HepG2 (cell line): Measurements from ENCODE around the gene KLHL21. TPM values are rescaled to one million over a fixed set of nuclear protein-coding genes. Genes with fewer than 3 reads are reported as not detected.

Experiments used
- BATF2 ChIP-seq: sonication (generic); formaldehyde crosslinking; IDR thresholded peaks from 2 replicates; pipeline ENCODE4 v1.8.0; 2022; ENCODE audit warnings: mild to moderate bottlenecking, missing genetic modification reagents, moderate library complexity
- HNRNPH1 ChIP-seq: fragments of 200-400 bp; formaldehyde crosslinking; optimal IDR thresholded peaks from 2 replicates; pipeline ENCODE3; 2017; ENCODE audit warnings: mild to moderate bottlenecking, low read depth, low read length
- JDP2 ChIP-seq: sonication (generic); formaldehyde crosslinking; IDR thresholded peaks from 2 replicates; pipeline ENCODE4 v1.8.1; 2022; ENCODE audit warnings: missing genetic modification reagents, borderline replicate concordance
- MAFF ChIP-seq: IDR thresholded peaks from 2 replicates; pipeline ENCODE4 v1.6.1; 2011; ENCODE audit warnings: low read depth, low read length, improper control_type of control experiment
- PBX3 ChIP-seq: sonication (generic); formaldehyde crosslinking; IDR thresholded peaks from 2 replicates; pipeline ENCODE4 v1.8.1; 2023; ENCODE audit warnings: missing genetic modification reagents, inconsistent platforms, borderline replicate concordance
- ZBTB40 ChIP-seq, 2 experiments: fragments of 450-650 bp in 1 of 2; sonication (generic) in 1 of 2; formaldehyde crosslinking in 1 of 2; IDR thresholded peaks; 2 replicates each; pipeline versions ENCODE4 v1.6.1 to v1.8.0; 2016 to 2022; ENCODE audit warnings: antibody characterized with exemption in 1 of 2, mild to moderate bottlenecking in 1 of 2, missing genetic modification reagents in 1 of 2
- ZIK1 ChIP-seq: sonication (generic); formaldehyde crosslinking; IDR thresholded peaks from 2 replicates; pipeline ENCODE4 v1.5.0; 2020; ENCODE audit warnings: mild to moderate bottlenecking, low read depth, missing genetic modification reagents, borderline replicate concordance
- ZNF275 ChIP-seq: sonication (generic); formaldehyde crosslinking; IDR thresholded peaks from 2 replicates; pipeline ENCODE4 v1.8.0; 2022; ENCODE audit warnings: missing genetic modification reagents, mild to moderate bottlenecking, inconsistent platforms, borderline replicate concordance
- ZNF740 ChIP-seq: sonication (generic); formaldehyde crosslinking; IDR thresholded peaks from 2 replicates; pipeline ENCODE4 v1.4.0; 2020; ENCODE audit warnings: missing genetic modification reagents
- ZNF790 ChIP-seq: sonication (generic); formaldehyde crosslinking; IDR thresholded peaks from 2 replicates; pipeline ENCODE4 v1.8.0; 2022; ENCODE audit warnings: missing genetic modification reagents, mild to moderate bottlenecking, borderline replicate concordance
- ZNF800 ChIP-seq: sonication (generic); formaldehyde crosslinking; IDR thresholded peaks from 2 replicates; pipeline ENCODE4 v1.4.0; 2020; ENCODE audit warnings: missing genetic modification reagents
- polyA plus RNA-seq, 8 experiments: library from polyadenylated mRNA; depleted of rRNA in 3 of 8; stranded (reverse) in 7 of 8; unstranded in 1 of 8; fragments of >200 nt; fragmentation: Illumina TruSeq in 4 of 8; extraction: Trizol in 4 of 8; gene quantifications; 2 replicates each; pipeline versions ENCODE4 v1.2.1 to v1.2.3, GENCODE V29; 2011 to 2016; ENCODE audit warnings: low read depth in 4 of 8, missing spikeins in 1 of 8, mixed read lengths in 1 of 8; ENCODE audit not compliant: insufficient read depth in 1 of 8
- total RNA-seq, 5 experiments: library from RNA; depleted of rRNA; stranded (reverse); fragments of >200 nt; fragmentation: Illumina TruSeq; extraction: Trizol; gene quantifications; 2 replicates each; pipeline ENCODE4 v1.2.3, GENCODE V29; 2016; ENCODE audit warnings: low read depth in 1 of 5

KLHL21 gene
- total and polyA plus RNA-seq, 2 of the 13 experiments (the other 11 are each of a cell fraction or from before 2014, with no cell fraction given): 14.8 to 25.0 TPM

- no peak for TF ChIP-seq ZBTB40 (IDR thresholded peaks at IDR 0.05)
- peak; percentile 67; the same call in 1 of the 2 replicates for TF ChIP-seq ZBTB40 (CRISPR knock-in tag; IDR thresholded peaks at IDR 0.05)
- no peak for TF ChIP-seq BATF2 (CRISPR knock-in tag)
- peak; percentile 86 for TF ChIP-seq ZNF275 (CRISPR knock-in tag)
- TF ChIP-seq ZNF740 (CRISPR knock-in tag): peak; percentile 29; the same call in 1 of the 2 replicates
- TF ChIP-seq HNRNPH1: no peak
- TF ChIP-seq JDP2 (CRISPR knock-in tag): no peak
- peak; percentile 93; the same call in 1 of the 2 replicates for TF ChIP-seq ZIK1 (CRISPR knock-in tag)
- TF ChIP-seq ZNF790 (CRISPR knock-in tag): peak; percentile 82
- peak; percentile 83; the same call in 1 of the 2 replicates for TF ChIP-seq PBX3 (CRISPR knock-in tag)
- peak; percentile 71; the same call in 1 of the 2 replicates for TF ChIP-seq ZNF800 (CRISPR knock-in tag)
- TF ChIP-seq MAFF: no peak
Measured at GRCh38 chr1:6554031-6554906, 48.4 kb downstream of the KLHL21 start, which contains the start of gene NOL9 (continued).
